ENCODE results near the gene MND1.
A peak's percentile ranks its signal among the peaks of the same experiment; 100 is the strongest.

Gene MND1, protein sequence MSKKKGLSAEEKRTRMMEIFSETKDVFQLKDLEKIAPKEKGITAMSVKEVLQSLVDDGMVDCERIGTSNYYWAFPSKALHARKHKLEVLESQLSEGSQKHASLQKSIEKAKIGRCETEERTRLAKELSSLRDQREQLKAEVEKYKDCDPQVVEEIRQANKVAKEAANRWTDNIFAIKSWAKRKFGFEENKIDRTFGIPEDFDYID

DNA sequence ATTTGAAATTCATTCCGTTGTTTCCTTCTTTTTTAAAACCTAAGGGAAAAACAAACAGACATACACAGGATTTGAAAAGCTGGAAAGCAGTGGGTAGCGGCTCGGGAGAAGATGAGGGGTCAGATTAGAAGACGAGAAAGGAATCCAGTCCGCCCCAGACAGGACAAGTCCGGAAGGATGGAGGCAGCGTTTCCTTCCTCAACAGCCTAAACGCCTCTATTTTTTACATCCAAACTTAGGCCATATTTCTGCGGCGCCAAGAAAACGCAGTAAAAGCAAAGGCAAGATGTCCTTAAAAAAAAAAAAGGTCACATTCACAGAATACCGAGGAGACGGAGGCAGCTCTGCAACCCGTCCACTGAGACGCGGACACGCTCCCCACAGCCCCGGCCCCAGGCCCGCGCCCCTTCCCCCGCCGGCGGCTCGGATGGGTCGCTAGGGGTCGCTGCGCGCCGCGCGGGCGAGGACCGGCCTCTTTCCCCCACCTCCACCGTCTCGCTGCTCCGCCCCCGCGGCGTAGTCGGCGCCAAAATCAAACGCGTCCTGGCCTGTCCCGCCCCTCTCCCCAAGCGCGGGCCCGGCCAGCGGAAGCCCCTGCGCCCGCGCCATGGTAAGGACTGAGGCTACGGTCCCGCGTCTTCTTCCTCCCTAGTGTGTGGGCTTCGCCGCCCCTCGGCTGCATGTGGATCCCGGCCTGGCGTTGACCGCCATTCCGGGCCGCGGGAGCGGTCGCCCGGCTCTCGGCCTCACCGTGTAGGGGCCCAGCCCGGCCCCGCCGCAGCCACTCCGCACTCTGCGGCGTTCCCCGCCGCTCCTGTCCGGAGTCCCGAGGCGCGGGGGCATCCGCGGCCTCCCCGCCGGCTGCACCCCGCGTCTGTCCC is at the start of gene MND1:
TSS of gene MND1 (plus strand) at position 558 of the 881 bp plus-strand sequence. CDS start at position 608, 50 bp downstream.
- peak; percentile 11 for DNase-seq

DNA sequence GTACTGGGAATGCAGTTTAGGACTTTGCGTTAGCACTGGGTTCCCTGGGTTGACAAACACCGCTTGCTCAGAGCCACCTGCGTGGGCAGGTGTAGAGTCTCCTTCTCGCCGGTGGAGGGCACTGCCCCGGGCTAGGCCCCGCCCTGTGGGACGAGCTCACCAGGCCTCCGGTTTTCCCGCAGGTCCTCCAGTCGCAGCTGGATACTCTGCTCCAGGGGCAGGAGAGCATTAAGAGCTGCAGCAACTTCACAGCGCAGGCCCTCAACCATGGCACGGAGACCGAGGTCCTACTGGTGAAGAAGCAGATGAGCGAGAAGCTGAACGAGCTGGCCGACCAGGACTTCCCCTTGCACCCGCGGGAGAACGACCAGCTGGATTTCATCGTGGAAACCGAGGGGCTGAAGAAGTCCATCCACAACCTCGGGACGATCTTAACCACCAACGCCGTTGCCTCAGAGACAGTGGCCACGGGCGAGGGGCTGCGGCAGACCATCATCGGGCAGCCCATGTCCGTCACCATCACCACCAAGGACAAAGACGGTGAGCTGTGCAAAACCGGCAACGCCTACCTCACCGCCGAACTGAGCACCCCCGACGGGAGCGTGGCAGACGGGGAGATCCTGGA is 49.2 kb upstream of the MND1 start:
- DNase-seq: no peak

DNA sequence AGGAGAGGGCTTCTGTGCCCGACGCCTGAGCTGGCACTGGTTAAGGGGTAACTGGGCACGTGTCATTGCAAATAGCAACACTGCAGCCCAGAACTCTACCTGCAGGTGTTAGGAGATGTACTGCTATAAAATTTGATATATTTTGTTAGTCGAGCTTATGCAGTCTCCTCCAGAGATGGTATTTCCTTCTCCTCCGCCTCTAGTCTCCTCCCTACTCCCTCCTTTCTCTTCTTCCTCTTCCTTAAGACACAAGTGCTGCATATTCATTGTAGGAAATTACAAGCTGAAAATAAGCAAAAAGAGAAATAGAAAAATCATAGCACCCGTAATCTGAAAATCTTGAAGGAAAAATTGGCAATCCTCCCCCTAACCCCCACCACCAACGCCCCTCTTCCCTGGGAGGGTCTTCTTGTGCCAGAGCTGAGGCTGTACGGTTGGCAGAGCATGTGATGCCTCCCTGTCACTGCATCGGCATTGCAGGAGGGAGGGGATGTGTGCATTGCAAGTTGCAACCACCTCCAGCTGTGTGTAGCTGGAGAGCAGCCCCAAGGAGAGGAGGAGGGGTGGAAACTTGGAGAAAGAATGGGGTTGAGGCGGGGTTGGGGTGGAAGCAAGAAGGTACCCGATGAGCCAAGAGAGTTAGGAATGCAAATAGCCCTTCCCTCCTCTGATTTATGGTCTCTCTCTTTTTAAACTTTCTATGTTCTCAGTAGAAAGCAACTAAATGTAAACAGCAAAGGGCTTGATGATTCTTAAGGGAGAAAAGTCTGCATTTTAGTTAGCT is 48.3 kb upstream of the MND1 start:
- DNase-seq: no peak

DNA sequence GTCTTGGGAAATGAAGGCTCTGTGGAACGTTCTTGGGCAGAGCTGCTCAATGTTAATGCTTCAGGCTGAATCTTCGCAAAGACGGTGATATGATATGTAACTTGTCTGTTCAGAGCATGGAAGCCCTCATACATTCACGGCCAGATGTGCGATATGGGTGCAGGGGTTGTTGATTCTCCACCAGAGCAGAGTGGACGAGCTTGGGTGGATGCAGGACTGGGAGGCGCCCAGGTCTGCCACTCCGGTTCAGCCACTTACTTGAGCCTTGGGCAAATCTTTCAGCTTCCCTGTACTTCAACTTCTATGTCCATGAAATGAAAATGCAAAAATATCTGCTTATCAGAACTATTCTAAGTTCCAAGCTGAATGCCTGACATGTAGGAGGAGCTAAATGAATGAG is 47.4 kb upstream of the MND1 start:
- DNase-seq: no peak

DNA sequence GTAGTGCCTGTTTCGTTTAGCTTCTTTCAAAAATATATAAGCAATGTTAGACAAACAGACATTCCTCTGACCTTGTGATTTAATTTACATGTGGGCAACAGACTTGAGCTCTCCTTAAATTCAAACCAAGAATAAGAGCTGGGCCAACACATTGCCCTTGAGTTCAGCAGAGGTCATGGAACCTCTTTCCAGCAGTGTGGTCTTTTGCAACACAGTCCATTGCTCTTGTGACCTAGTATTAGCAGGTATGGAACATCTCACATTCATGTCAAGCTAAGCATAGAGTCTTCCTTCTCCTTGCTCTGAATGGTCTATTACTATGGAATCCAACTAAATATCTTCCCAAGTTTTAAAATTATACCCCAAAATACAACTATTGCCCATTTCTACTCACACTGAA is 33.7 kb upstream of the MND1 start:
- no peak for DNase-seq

DNA sequence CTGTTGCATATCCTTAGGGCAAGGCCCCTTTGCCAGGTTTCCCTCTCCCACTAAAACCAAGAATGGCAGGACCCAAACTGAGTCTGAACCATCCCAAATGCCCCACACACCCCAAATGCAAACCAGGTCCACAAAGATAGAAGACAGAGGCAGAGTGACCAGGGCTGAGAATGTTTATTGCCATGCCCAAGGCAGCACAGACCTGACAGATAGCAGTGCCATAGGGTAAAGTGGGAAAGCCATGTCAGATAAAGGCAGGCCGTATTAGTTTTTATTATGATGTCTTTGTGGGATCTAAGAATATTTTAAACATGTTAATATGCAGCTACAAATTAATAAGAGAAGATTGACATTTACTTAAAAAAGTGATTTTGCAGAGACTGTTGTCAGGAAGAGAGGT is 29.6 kb upstream of the MND1 start:
- DNase-seq: no peak

DNA sequence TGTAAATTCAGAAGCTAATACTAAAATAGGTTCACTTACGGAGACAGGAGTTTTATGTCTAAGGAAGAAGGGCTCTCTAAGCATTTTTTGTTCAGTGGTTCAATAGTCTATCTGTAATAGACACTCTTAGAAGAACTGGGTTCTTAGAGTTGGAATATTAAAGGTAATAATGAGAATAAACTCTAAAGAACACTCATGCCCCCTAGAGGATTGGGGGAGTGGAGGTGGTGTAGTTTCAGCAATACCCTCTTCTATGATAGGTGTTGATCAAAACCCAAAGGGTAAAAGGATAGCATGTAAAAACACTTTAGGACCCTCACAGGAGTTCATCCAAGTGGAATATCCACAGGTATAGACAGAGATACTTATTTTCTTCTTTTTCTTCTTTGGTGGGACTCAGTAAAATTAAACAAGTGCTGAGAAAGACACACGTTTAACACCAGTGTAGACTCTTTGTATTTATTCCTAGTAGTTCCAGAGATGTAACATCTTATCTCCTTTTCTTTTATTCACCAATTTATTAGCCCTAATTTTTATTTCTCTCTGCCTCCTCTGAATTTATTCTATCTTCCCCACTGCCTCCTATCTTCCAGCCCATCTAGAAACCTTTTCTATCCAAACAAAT is 25.7 kb upstream of the MND1 start:
- no peak for DNase-seq

DNA sequence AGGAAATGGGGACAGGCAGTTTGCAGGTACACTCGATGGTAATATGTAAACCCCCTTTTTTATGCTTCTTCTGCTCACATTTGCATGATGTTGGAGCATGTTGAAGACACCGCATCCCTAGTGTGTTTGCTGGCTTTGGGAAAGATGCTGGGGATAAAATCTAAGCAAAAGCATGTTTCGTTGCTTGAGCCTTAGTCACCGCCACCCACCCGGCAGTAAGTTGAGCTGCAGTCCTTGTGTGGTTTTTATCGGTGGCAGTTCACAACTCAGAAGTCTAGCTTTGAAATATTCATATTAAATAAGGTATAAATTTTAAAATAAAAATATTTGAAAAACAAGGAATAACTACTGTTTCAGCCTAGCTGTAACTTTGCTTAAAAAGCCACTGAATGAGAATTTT is 21.7 kb upstream of the MND1 start:
- DNase-seq: no peak

DNA sequence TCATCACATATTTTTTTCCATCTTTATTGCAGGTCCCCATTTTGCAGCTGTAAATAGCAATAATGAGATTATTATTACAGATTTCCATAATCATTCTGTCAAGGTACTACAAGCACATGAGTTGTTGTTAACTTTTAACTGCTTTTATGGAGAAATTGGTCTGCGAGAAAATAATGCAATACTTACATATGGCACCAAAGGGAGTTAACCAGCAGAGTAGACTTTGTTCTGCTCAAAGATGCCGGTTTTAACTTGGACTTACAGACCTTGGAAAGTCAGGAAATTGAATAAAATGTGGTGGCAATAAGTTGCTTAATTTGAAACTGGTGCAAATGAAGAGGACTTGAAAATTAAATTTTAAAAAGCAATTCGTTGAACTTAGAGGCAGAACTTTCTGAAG is 20.4 kb upstream of the MND1 start:
- DNase-seq: no peak

DNA sequence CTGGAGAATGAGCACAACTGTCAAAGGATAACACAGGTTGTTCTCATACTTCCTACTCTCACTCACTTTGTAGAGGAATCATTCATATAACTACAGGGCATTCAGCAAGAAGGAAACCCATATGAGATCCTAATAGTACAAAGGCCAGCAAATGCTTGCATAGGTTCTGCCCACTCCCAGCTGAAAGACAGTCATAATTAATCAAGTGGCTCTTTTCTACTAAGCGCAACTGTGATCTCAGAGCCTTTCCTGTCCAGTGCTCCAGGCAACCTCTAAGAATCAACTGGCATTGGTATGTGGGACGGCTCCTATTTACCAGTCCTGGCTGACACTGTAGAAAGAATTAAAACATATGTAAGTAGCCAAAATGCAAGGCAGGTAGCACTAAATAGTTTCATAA is 18.9 kb upstream of the MND1 start:
- DNase-seq: no peak

DNA sequence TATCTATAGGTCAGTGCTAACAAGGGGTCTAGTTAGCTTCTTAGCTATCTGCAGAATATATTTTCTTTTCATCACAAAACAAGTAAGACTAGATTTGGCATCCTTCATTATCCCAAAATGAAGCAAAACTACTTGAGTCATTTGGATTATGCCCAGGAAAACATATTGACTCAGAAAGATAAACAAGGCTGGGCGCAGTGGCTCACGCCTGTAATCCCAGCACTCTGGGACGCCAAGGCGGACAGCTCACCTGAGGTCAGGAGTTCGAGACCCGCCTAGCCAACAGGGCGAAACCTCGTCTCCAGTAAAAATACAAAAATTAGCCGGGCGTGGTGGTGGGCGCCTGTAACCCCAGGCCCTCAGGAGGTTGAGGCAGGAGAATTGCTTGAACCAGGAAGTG is 18.0 kb upstream of the MND1 start:
- DNase-seq: no peak

DNA sequence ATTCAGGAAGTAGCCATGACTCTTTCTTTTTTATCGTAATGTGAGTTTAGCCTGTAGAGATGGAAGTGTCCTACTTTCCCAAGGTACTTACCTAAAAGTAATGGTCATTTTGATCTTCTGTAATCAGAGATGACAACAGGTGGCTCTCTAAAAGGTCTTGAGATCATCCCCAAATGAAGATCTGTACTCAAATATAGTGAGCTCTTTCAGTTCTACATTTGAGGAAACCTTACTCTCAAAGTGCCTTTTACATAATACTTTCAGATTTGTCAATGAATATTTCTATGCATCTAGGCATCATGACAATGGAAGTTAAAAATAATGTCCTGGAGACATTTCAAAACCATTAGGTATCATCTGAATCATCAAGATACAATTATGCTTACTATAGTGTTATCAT is 17.2 kb upstream of the MND1 start:
- no peak for DNase-seq

DNA sequence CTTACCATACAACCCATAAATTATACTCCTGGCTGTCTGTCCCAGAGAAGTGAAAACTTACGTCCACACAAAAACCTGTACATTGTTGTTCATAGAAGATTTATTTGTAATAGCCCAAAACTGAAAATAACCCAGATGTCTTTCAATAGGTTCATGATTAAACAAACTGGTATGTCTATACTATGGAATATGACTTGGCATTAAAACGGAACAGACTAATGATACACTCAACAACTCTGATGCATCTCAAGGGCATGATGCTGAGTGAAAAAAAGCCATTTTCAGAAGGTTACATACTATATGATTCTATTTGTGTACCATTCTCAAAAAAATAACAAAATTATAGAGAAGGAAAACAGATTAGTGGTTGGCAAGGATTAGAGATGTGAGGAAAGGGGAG is 11.6 kb upstream of the MND1 start:
- no peak for DNase-seq

DNA sequence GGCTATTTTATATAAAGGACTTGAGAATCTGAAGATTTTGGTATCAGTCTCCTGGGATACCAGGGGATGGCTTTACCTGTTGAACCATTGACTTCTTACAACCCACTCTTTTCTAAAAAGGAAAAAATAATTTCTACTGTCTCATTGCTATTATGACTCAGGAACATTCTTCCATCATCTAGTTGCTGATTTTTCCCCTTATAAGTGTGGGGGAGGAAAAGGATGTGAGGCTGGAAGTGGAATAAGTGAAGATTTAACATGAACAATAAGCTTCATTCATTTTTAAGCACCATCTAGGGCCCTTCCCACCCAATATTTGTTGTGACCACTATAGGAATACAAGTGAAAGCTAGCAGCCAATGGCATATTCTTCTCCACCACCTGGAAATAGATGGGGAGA is 10.6 kb upstream of the MND1 start:
- no peak for DNase-seq

DNA sequence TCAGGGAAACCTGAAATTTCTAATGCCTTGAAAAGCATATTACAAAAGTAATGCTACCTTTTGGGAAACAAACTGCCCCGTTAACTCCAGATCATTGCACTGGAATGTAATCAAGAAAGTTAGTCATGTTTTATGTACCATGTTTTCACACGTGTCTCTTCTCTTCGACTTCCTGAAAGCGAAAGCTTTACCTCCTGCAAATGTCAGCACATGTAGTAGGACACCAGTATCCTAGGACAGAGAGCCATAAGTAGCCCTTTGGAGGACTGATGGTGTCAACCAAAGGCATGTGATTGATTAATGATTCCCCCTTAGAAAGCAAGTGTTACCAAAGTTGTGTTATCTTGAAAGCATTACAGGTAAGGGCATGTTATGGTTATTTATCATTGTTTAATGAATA is 8.8 kb upstream of the MND1 start:
- DNase-seq: no peak

DNA sequence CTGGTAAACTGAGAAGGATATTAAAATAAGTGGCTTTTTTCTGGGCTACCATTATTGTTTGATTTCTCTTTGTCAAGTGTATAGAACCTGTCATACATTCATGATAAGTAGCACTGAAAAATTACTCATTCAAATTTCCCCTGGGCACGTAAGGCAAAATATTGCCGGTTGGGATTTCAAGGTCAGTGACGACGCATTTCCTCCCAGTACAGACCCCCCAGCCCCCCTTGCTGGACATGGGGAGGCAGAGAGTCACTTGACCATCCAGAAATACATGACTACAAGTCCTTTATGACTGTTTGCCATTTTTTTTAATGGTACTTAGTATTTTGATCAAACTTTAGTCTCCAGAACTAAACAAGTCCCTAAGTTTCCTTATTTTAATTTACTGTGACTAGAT is 6.8 kb upstream of the MND1 start:
- DNase-seq: no peak

DNA sequence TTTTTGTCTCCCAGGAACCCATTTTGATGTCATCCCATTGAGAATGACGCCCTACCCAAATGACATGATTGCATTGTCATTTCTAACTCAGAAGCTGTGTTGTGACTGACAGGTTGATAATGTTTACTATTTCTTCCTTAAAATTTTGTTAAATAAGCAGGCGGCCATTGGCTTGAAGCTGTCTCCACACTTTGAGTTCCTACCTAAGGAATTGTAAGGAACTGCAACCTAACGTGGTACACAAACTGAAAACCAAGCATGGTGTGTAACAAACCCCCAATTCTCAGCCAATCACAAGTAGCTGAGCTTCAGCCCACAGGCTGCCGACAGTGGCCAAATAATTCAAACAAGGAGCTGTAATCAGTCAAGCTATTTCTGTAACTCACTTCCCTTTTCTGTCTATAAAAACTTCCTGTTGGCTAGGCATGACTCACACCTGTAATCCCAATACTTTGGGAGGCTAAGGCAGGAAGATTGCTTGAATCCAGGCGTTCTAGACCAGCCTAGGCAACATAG is 2.9 kb upstream of the MND1 start:
- DNase-seq: no peak

DNA sequence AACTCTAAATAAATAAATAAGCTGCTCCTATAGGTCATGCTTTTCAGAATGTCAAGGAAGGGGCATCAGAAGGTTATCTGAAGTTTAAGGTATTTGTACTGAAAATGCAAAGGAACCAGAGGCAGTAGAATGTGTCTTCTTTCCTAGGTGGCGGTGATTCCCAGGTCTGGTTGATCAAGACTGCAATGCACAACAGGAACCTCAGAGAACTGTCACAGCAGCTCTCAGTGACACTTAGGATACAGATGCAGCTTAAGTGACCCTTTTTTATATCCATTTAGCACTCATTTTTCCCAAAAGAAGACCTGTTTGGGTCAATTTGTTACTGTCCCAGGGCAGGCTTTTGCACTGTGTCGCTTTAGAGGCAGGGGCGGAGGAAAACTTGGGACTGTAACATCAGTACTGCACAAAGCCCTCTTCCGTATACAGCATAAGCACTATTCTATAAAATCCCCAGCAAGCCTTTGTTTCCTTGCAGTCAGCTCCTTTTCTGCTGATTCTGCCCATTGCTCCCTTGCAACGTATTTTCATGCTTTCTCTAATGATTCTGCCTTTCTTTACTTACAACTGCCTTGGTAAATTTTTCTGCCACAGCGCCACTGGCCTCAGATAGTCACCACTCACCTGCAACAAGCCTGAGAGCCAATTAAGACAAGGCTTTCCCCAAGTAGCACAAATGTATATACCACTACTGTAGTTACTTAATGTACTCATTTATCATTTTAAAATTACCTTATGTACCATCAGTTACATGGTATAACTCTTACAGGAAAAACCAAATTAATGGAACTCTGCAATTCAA is 1.5 kb upstream of the MND1 start:
- DNase-seq: no peak

DNA sequence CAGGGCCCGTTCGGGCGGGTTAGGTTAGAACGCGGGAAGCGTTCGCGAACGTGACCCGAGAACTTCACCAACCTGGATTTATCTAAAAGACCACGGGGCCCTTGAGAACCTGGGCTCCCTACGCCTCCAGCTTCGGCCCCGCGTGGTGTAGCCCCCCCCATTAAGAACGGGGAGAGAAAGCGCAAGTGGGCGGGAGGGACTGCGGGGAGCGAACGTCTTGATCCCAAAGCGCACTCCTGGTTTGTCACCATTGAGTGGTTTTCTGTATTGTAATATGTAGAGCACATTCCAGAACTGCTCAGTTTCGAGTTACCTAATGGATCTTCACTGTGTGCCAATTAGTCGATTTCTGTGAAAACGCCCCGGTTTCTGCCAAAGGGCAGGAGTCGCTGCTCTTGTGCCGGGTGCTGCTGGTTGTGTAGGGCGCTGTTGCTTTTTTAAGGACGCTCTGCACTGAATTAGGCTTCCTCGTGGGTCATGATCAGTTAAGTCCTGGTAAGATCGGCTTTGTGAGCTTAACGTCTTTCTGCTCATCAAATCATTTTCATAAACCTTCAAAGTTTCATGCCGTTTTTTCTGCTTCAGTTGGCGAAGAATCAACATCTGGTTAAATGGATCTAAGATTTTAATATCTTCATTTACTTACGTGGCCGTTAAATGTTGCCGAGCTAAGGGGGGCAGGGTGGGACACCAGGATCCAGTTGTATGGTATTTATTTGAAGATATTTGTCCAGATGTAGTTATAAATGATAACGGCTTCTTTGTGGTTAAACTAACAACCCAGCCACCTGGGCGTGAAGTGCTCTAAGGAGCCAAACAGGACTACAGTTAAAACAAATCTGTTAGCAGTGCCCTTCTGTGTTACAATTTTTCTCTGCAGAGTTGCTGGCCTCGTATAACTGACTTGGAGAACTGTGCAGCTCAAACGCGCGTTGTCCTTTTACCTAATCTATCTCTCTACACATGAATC is 809 bp downstream of the MND1 start:
- no peak for DNase-seq

DNA sequence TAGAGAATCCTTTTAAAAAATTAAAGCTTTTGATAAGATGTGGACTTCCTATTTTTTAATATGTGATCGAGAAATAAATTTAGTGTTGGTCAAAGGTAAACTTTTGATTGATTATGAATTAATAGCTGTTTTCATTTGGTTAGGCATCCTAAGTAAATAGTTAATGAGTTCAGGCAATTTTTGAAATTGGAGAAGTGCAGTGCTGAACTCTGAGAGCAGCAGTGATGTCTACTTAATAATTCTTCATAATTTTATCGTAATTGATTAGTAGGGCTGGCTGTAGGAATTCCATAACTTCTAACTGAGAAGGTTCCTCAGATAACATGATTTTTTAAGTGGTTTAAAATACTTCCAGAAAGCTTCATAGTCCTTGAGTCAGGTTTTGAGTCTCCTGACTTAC is 1.5 kb downstream of the MND1 start:
- no peak for DNase-seq

DNA sequence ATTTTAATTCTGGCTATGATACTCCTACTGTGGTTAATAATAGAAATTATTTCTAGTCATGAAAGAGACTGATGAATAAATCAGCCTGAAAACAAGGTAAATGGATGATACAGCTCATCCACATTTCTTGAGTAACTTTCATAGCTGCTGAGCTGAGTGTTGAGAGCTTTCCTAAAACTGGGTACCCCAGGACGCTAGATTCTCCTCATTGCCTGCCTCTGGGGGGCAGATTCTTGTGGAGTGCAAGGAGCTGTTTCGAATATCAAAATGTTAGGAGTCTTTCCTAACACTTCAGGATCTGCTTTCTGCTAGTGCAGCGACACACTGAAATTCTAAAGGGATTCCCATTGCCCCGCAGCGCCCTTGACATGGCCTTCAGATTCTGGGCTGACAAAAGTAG is 2.1 kb downstream of the MND1 start:
- no peak for DNase-seq

Measured in cortex of kidney (tissue), 1 donor.